ENCODE data around the gene C22orf39.

DNA sequence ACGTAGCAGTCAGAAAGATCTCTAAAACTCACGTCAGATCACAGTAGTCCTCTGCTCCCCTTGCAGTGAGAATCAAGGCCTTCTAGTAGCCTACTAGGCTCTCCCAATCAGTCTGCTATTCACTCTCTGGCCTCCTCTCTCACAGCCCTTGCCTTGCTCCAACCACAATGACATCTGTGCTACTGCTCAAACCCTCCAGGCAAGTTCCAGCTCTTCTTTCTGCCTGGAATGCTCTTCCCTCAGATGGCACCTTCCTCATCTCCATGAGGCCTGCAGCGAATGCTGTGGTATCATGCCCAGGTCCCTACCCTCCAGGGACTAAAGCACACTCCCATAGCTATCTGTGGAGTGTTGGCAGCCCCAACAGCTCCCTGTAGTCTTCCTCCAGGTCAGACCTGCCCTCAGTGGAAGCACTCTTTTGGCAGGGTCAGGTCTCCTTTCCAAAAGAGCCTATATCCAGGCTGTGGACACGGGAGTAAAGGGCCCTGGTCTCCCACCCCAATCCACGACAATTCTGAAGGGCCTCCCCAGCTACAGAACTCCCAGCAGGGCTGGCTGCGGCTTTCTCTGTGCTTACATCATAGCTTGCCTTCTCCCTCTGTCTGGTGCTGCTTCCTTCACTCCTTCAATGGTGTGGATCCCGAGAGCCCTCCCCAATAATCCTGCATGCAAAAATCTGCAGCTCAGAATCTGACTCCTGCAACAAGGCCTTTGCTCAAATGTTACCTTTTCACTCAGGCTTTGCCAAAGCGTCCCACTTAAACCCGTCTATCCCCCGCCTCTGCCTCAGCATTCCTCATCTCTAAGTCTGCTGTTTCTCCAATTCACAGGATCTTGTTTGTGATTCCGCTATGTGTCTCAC is 24.8 kb downstream of the C22orf39 start:
- TF ChIP-seq CTCF (IDR thresholded peaks at IDR 0.05), result no peak
- no peak for TF ChIP-seq POLR2A (IDR thresholded peaks at IDR 0.05)
